Lung (tissue), 12 donors: ENCODE data around the gene GSKIP. TPM values are rescaled to one million over a fixed set of nuclear protein-coding genes. Genes with fewer than 3 reads are reported as not detected.

ENCODE experiments used
- ATAC-seq: fragments of 200-7000 bp; cut with Tn5 transposase; one replicate; pipeline ENCODE4 v1.9.1; 2020; ENCODE audit warnings: moderate number of reproducible peaks; ENCODE audit not compliant: insufficient read depth, low FRiP score
- DNase-seq, 3 donors: peaks; one replicate each; pipeline ENCODE4 v3.0.0-alpha.2; 2013 to 2017
- H3K27ac ChIP-seq, 2 donors: one replicate each; pipeline ENCODE4 v1.5.1; 2013; ENCODE audit warnings: mild to moderate bottlenecking in 2 of 2, moderate library complexity in 2 of 2, control low read depth in 1 of 2, inconsistent platforms in 1 of 2, low read depth in 1 of 2, low read length in 1 of 2
- H3K27me3 ChIP-seq, 3 donors: one replicate each; pipeline ENCODE4 v1.5.1; 2013; ENCODE audit warnings: low read length in 2 of 3; ENCODE audit not compliant: control insufficient read depth in 3 of 3, insufficient read depth in 3 of 3
- H3K36me3 ChIP-seq, 4 donors: one replicate each; pipeline ENCODE4 v1.5.1; 2013; ENCODE audit warnings: low read length in 4 of 4, mild to moderate bottlenecking in 1 of 4, moderate library complexity in 1 of 4; ENCODE audit not compliant: control insufficient read depth in 4 of 4, insufficient read depth in 4 of 4
- H3K4me1 ChIP-seq, 5 donors: one replicate each; pipeline ENCODE4 v1.5.1; 2013; ENCODE audit warnings: low read length in 5 of 5, mild to moderate bottlenecking in 2 of 5, moderate library complexity in 1 of 5; ENCODE audit not compliant: control insufficient read depth in 5 of 5, insufficient read depth in 5 of 5
- H3K4me3 ChIP-seq: one replicate; pipeline ENCODE4 v1.5.1; 2013; ENCODE audit warnings: mild to moderate bottlenecking, control low read depth, moderate library complexity
- H3K9ac ChIP-seq, 2 donors: one replicate each; pipeline ENCODE4 v1.5.1; 2013; ENCODE audit warnings: low read length in 2 of 2, control low read depth in 1 of 2; ENCODE audit not compliant: insufficient read depth in 1 of 2
- H3K9me3 ChIP-seq, 4 donors: one replicate each; pipeline ENCODE4 v1.5.1; 2013; ENCODE audit warnings: low read length in 3 of 4, mild to moderate bottlenecking in 1 of 4, moderate library complexity in 1 of 4; ENCODE audit not compliant: control insufficient read depth in 4 of 4, insufficient read depth in 3 of 4
- CTCF ChIP-seq: IDR thresholded peaks from 2 replicates; pipeline ENCODE4 v1.5.1; 2012; ENCODE audit warnings: mild to moderate bottlenecking; ENCODE audit errors: control extremely low read depth, extremely low read depth
- WGBS, 2 donors: extraction: QIAGEN DNeasy Blood & Tissue Kit; methylation state at CpG; one replicate each; pipeline ENCODE4 v1.1.7; 2013; 5-methylcytosine and 5-hydroxymethylcytosine counted together
- polyA plus RNA-seq, 2 donors: library from polyadenylated mRNA; stranded (reverse); fragments of 200-250 nt; gene quantifications; one replicate each; pipeline ENCODE4 v1.2.1, GENCODE V29; 2013
- total RNA-seq, 2 donors: library from RNA; depleted of rRNA in 1 of 2; stranded (reverse); fragments of >200 nt in 1 of 2; gene quantifications; one replicate each; pipeline ENCODE4 v1.2.1, GENCODE V29; 2014 to 2021
- donor health status: control.
- donor health status: control.
- donor health status: Bipolar disorder and iron deficiency.
- donor health status: healthy.
- donor health status: DM: yes; HTN: yes; CAD: no.

The GSKIP gene
- total and polyA plus RNA-seq, 4 donors, result 8.2 to 20.6 (median 15.0) TPM

- no peak for ATAC-seq
- TF ChIP-seq CTCF, result no peak
- Histone ChIP-seq H3K9ac (no peak overlapping the region), H3K9me3 (no peaks in the 10 kb centered on the region), H3K27ac (no peak overlapping the region), H3K4me1 (peaks cover 0 to 7% (median 0%) of the 10 kb centered on the region in 5 donors), H3K27me3 (no peaks in the 10 kb centered on the region), H3K36me3 (peaks cover 0 to 6% (median 2%) of the 10 kb centered on the region in 4 donors), H3K4me3 (no peak overlapping the region)
- WGBS, 2 donors, result 50 to 67% methylated on average over 2 of the region's 2 CpGs
- DNase-seq, result no peak
Observed at GRCh38 chr14:96352708-96353107, 10.6 kb upstream of the GSKIP start.

DNA sequence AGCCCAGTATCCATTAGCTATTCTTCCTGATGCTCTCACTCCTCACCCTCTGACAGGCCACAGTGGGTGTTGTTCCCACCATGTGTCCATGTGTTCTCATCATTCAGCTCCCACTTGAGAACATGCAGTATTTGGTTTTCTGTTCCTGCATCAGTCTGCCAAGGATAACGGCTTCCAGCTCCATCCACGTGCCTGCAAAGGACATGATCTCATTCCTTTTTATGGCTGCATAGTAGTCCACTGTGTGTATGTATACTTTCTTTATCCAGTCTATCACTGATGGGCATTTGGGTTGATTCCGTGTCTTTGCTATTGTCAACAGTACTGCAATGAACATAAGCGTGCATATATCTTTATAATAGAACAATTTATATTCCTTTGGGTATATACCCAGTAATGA, 9.1 kb upstream of the GSKIP start:
- Histone ChIP-seq H3K4me1 (peaks cover 0 to 7% (median 0%) of the 10 kb centered on the region in 5 donors), H3K27me3 (no peaks in the 10 kb centered on the region), H3K9ac (no peak overlapping the region), H3K9me3 (no peaks in the 10 kb centered on the region), H3K4me3 (no peak overlapping the region), H3K36me3 (peaks cover 0 to 6% (median 2%) of the 10 kb centered on the region in 4 donors), H3K27ac (no peak overlapping the region)
- no peak for DNase-seq
- no peak for TF ChIP-seq CTCF
- no peak for ATAC-seq
- 96% methylated on average over 4 of the region's 4 CpGs for WGBS, 2 donors

DNA sequence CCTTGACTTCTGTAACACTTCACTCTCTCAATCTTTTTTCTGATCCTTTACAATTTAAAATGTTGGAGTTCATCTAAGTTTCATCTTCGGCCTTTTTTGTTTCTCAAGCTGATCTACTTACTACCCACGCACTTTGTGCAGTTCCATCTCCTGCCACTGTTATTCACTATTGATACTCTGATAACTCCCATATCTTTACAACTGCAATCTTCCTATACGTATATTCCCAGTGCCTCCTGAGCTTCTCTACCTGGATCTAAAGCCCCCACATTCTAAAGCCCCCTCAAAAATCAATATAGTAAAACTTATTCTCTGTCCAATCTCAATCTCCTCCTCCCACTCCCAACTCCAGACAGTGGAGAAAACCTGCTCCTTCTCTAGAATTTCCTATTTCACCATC, 6.1 kb upstream of the GSKIP start:
- peaks cover 0 to 6% (median 2%) of the 10 kb centered on the region in 4 donors for H3K36me3 ChIP-seq
- DNase-seq (no peak), ATAC-seq (no peak)
- no peak overlapping the region for H3K27ac ChIP-seq
- H3K27me3 ChIP-seq, result no peaks in the 10 kb centered on the region
- H3K4me3 ChIP-seq, result no peak overlapping the region
- H3K9me3 ChIP-seq, result no peaks in the 10 kb centered on the region
- no peak for TF ChIP-seq CTCF
- H3K4me1 ChIP-seq, result peaks cover 0 to 14% (median 7%) of the 10 kb centered on the region in 5 donors
- no peak overlapping the region for H3K9ac ChIP-seq
- 91 to 97% methylated on average over 3 of the region's 3 CpGs for WGBS, 2 donors

GRCh38 chr14:96359959-96360358, 3.4 kb upstream of the GSKIP start:
- ATAC-seq, result no peak
- H3K27me3 ChIP-seq, result no peaks in the 10 kb centered on the region

More at GRCh38 chr14:96359959-96360358, 3.4 kb upstream of the GSKIP start:
- Histone ChIP-seq H3K36me3 (peaks cover 0 to 3% (median 0%) of the 10 kb centered on the region in 4 donors), H3K9ac (no peak overlapping the region), H3K4me3 (no peak overlapping the region), H3K9me3 (no peaks in the 10 kb centered on the region), H3K27ac (no peak overlapping the region), H3K4me1 (peaks cover 3 to 21% (median 10%) of the 10 kb centered on the region in 5 donors)
- no peak for TF ChIP-seq CTCF
- no peak for DNase-seq
